ENCODE results near the gene VAMP5.
"Not testable (repeated sequence)": the region's sequence is repeated elsewhere in the genome, so short reads cannot be mapped to it uniquely, and the experiment has no call there.

VAMP5 gene

GRCh38 chr2:85601771-85602475, 17.7 kb downstream of the VAMP5 start:
- DNase-seq (ENCODE audit: low spot score): no peak

- DNase-seq (ENCODE audit: low spot score): peak; percentile 90
These were observed 18.4 kb downstream of the VAMP5 start, which contains the start of gene TMEM150A for GRCh38 chr2:85602476-85603234. TMEM150A (minus strand) TSS chr2:85602698; CDS start chr2:85601948, 750 bp downstream.

- DNase-seq (ENCODE audit: low spot score): not testable (repeated sequence)
These were observed 19.9 kb downstream of the VAMP5 start for GRCh38 chr2:85604133-85604444.

GRCh38 chr2:85604568-85605339, 20.5 kb downstream of the VAMP5 start:
- no peak for DNase-seq (ENCODE audit: low spot score)

DNA sequence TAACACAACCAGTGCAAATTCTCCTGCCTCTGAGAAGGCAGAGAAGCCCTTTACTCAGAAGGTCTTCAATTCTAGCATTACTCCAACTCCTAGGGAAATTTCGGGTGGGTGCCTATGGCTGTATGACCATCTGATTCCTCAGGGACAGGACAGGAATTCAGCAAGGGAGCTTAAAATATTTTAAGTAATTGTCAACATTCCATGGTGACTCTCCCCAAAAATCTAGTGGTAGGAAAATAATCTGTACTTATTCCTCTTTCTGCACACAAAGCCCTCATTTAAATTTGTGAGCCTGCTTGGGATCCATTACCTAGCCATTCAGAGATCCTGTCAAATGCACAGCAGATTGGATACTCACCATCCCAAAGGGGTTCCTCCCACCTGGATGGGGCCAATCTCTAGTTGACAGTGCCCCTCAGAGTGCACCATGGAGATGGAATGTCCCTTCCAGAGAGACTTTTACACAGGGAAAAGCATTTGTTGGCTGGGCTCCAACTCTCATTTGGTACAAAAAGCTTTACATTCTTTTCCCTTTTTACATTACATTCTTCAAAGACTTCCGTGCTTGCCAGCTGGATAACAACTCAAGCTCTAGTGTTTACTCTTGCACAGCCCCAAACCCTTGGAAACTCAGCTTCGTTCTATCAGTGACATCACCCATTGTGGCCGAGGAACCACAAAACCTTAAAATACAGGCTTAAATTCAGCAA, 21.3 kb downstream of the VAMP5 start:
- no peak for DNase-seq (ENCODE audit: low spot score)

DNA sequence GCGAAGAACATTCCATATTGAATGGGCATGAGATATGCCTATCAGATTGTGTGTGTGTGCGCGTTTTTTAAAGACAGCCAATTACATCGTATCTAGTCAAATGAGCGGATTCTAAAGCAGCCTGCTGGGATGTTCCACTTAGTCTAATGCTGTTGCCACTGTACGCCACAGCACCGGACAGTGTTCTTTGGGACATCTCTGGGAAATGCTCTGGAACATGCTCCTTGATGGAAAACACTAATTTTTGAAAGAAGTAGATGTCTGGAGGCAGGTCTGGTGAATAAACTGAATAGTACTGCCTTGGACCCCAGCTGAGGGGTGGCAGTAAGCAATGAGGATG, 21.9 kb downstream of the VAMP5 start:
- no peak for DNase-seq (ENCODE audit: low spot score)

- no peak for DNase-seq (ENCODE audit: low spot score)
These were observed 23.3 kb downstream of the VAMP5 start for GRCh38 chr2:85607268-85608215.

DNA sequence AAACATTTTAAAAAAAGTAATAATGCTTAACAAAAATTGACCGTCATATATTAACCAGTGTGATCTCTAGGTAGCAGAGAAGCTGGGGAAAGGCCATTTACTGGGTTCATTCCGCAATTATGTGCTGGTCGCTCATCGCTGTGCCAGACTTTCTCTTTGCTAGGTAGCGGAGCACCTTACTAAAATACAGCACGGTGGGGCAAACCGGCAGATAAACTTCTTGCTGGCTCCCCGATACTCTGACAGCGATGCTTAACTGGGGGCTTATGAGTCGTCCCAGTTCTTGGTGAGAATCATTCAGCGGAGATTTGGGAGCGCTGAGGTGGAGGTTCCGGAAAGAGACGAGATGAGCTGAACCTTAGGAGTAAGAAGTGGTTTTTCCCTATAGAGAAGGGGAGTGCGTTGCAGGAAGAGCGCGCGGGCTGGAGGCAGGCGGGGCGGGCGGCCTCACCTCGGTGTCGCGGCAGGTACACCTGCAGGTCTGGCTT, 27.0 kb downstream of the VAMP5 start:
- DNase-seq (ENCODE audit: low spot score): no peak

- peak; percentile 91 for DNase-seq (ENCODE audit: low spot score)
These were observed 27.7 kb downstream of the VAMP5 start, which contains the start of gene C2orf68 for GRCh38 chr2:85611705-85612587. C2orf68 (minus strand) TSS chr2:85612066; CDS start chr2:85611984, 82 bp downstream.

GRCh38 chr2:85613717-85614515, 29.7 kb downstream of the VAMP5 start:
- no peak for DNase-seq (ENCODE audit: low spot score)

DNA sequence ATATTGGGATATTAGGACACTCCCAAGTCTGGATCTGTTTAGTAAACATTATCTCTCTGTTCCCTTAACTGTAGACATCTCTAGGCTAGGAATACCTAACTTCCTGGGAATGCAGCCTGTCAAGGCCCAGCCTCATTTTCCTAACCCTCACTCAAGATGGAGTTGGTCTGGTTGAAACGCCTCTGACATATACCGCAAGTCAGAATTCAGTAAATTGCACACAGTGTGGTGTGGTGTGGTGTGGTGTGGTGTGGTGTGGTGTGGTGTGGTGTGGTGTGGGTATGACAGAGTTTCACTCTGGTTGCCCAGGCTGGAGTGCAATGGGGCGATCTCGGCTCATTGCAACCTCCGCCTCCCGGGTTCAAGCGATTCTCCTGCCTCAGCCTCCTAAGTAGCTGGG, 30.5 kb downstream of the VAMP5 start:
- not testable (repeated sequence) for DNase-seq (ENCODE audit: low spot score)

DNA sequence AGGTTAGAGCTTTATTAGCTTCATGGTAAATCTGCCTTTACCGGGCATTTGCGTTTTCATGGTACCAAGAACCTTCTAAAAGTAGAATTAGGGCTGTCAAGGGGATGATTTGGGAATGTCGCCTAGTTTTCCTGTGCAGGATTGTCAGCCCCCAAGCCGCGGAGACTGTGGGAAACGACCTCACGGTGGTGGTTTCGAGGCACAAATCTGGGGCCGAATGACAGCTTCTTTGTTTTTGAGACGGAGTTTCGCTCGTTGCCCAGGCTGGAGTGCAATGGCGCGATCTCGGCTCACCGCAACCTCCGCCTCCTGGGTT, 31.1 kb downstream of the VAMP5 start:
- DNase-seq (ENCODE audit: low spot score): no peak

- not testable (repeated sequence) for DNase-seq (ENCODE audit: low spot score)
These were observed 33.5 kb downstream of the VAMP5 start for GRCh38 chr2:85617723-85618122.

- no peak for DNase-seq (ENCODE audit: low spot score)
These were observed 35.4 kb downstream of the VAMP5 start for GRCh38 chr2:85619617-85620016.

DNA sequence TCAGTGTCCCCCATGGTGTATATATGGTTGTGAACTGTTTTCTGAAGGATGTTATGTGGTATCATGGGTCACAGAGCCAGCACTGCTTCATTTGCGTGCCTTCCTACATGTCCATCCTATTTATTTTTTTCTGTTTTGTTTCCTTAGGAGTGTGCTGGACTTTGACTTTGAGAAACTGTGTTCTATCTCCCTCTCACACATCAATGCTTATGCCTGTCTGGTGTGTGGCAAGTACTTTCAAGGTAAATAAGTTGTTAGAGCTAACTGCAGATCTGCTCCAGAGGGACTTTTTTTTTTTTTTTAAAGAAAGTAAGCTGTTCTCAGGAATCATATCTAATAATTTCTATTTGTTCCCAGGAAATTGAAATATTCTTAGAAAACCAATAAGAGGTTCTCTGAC, 37.1 kb downstream of the VAMP5 start:
- DNase-seq (ENCODE audit: low spot score): no peak

DNA sequence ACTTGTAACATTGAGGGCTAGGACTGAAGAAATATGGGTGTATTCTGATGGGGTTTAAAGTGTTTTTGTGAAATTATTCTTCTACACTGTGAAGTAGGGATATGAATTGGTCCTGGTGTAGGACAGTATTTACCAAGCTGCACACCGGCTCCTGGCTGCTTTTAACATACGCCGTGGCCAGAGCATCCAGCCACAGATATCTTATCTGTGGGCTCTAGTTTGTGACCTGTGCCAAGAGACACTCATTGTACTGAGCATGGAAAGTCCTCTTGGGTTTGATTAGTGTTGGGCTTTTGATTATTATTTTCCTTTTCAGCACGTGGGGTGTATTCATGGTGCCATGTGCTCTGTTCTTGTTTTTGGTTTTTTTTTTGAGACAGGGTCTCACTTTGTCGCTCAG, 39.8 kb downstream of the VAMP5 start:
- no peak for DNase-seq (ENCODE audit: low spot score)

DNA sequence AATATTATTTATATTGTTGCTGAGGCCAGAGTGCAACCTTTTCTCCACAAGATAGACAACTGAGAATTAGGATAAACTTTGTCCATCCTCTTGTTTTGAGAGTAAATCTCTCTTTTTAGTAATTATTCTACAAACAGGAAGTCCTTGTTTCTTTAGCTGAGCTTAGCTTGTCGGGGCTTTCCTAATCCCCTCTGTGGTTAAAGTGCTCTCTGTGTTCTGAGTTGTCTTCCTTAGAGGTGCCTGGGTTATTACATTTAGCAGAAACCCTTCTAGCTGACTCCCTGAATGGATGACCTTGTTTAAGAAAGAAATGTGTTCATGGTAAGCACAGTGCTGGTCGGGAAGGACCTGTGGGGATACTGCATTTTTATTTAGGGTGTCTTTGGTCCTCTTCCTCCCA, 44.4 kb downstream of the VAMP5 start:
- no peak for DNase-seq (ENCODE audit: low spot score)

- no peak for DNase-seq (ENCODE audit: low spot score)
These were observed 47.1 kb downstream of the VAMP5 start for GRCh38 chr2:85631316-85631715.

DNA sequence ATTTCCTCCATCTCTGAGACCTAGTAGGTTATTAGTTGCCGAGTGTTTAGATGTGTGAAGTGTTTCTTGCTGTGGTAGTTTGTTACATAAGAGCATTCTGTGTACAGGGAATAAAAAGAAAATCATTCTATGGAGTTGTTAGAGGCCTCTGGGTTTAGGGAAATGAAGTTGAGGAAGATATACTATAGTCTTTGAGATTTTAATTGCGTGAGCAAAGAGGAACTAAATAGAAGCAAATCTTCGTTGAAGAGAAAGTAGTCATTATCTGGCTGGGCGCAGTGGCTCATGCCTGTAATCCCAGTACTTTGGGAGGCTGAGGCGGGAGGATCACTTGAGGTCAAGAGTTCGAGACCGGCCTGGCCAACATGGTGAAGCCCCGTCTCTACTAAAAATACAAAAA, 50.8 kb downstream of the VAMP5 start:
- DNase-seq (ENCODE audit: low spot score): no peak

All from NAMALWA (cell line).